Naive thymus-derived CD8-positive, alpha-beta T cell (primary cell): ENCODE measurements around the gene PRAMEF2. TPM values are rescaled to one million over a fixed set of nuclear protein-coding genes. Genes with fewer than 3 reads are reported as not detected.
"Not testable (repeated sequence)": the region's sequence is repeated elsewhere in the genome, so short reads cannot be mapped to it uniquely, and the experiment has no call there.

Experiments used
- ATAC-seq, 2 donors: fragments of 150-1000 bp; cut with Tn5 transposase in 1 of 2; sonication (Bioruptor Pico), chemical (Tn5 transposase) in 1 of 2; 1 replicate in 1 of 2; 2 replicates in 1 of 2; pipeline ENCODE4 v1.10.0; 2021; ENCODE audit warnings: mild to moderate bottlenecking in 2 of 2, moderate library complexity in 2 of 2
- POLR2A ChIA-PET: fragments of 350-600 bp; sonication (Branson Sonifier 250); formaldehyde crosslinking; loops from one replicate; lab custom pipeline; 2021; ENCODE audit warnings: antibody characterized with exemption; lab: Charles Lee
- DNase-seq, 10 donors: peaks; one replicate each; pipeline versions ENCODE4 v3.0.0 to v3.0.0-alpha.2; 2020 to 2022
- H3K27ac Mint-ChIP-seq, 10 donors: one replicate each; pipeline ENCODE4 v1.8.0; 2020 to 2022; ENCODE audit warnings: mild to moderate bottlenecking in 10 of 10, mixed read lengths in 10 of 10, moderate library complexity in 4 of 10, inconsistent platforms in 1 of 10
- H3K27me3 Mint-ChIP-seq, 5 donors: one replicate each; pipeline ENCODE4 v1.8.0; 2021 to 2022; ENCODE audit warnings: mixed read lengths in 5 of 5
- H3K36me3 Mint-ChIP-seq, 3 donors: one replicate each; pipeline ENCODE4 v1.8.0; 2020 to 2022; ENCODE audit warnings: mixed read lengths in 3 of 3, mild to moderate bottlenecking in 2 of 3, inconsistent platforms in 1 of 3
- H3K4me1 Mint-ChIP-seq, 4 donors: one replicate each; pipeline ENCODE4 v1.8.0; 2021 to 2022; ENCODE audit warnings: mixed read lengths in 4 of 4
- H3K4me3 Mint-ChIP-seq, 10 donors: one replicate each; pipeline ENCODE4 v1.8.0; 2020 to 2022; ENCODE audit warnings: mild to moderate bottlenecking in 10 of 10, mixed read lengths in 10 of 10, moderate library complexity in 6 of 10, inconsistent platforms in 1 of 10
- H3K9me3 Mint-ChIP-seq, 9 donors: one replicate each; pipeline ENCODE4 v1.8.0; 2020 to 2022; ENCODE audit warnings: mixed read lengths in 9 of 9, mild to moderate bottlenecking in 3 of 9, inconsistent platforms in 1 of 9, moderate library complexity in 1 of 9
- polyA plus RNA-seq, 3 donors: library from polyadenylated mRNA; unstranded; fragments of 300-500 nt; fragmentation: Illumina TruSeq; gene quantifications; one replicate each; pipeline ENCODE4 v1.2.3, GENCODE V29; 2021
- total RNA-seq, 8 experiments: library from RNA in 2 of 8; stranded (reverse) in 2 of 8; gene quantifications; one replicate each; pipeline ENCODE4 v1.2.3 and lab custom pipeline; 2021 to 2026

PRAMEF2 gene
- total and polyA plus RNA-seq, 5 experiments from 2014 or later, result not detected

GRCh38 chr1:12898170-12898569 lies 41.3 kb downstream of the PRAMEF2 start, which contains the start of gene PRAMEF10:
PRAMEF10 (minus strand) TSS chr1:12898270; CDS start chr1:12895847, 2,423 bp downstream.
- H3K27ac Mint-ChIP-seq, DNase-seq, POLR2A ChIA-PET, ATAC-seq, H3K36me3 Mint-ChIP-seq, H3K4me1 Mint-ChIP-seq, H3K4me3 Mint-ChIP-seq, H3K9me3 Mint-ChIP-seq, H3K27me3 Mint-ChIP-seq: not testable (repeated sequence)

GRCh38 chr1:12899186-12899585 lies 42.3 kb downstream of the PRAMEF2 start:
- DNase-seq, H3K27me3 Mint-ChIP-seq, H3K36me3 Mint-ChIP-seq, H3K9me3 Mint-ChIP-seq, ATAC-seq, H3K4me1 Mint-ChIP-seq, H3K27ac Mint-ChIP-seq, POLR2A ChIA-PET, H3K4me3 Mint-ChIP-seq: not testable (repeated sequence)

GRCh38 chr1:12903793-12904572 lies 47.1 kb downstream of the PRAMEF2 start:
- H3K9me3 Mint-ChIP-seq, ATAC-seq, POLR2A ChIA-PET, H3K27ac Mint-ChIP-seq, H3K4me1 Mint-ChIP-seq, DNase-seq, H3K36me3 Mint-ChIP-seq, H3K4me3 Mint-ChIP-seq, H3K27me3 Mint-ChIP-seq: not testable (repeated sequence)

Other genes with a start within 250 kb of the PRAMEF2 start
- 10 to 100 TPM; 86.4 to 91.0 TPM for gene DHRS3, start 238.9 kb upstream of the PRAMEF2 start, total RNA-seq
- gene DHRS3, start 238.9 kb upstream of the PRAMEF2 start, polyA plus RNA-seq, result 10 to 100 TPM; 17.7 to 31.0 (median 20.4) TPM
- gene AADACL4, start 213.0 kb upstream of the PRAMEF2 start, total RNA-seq, result not detected
- gene AADACL4, start 213.0 kb upstream of the PRAMEF2 start, polyA plus RNA-seq, result not detected
- gene AADACL3, start 141.0 kb upstream of the PRAMEF2 start, total RNA-seq, result not detected
- not detected for gene AADACL3, start 141.0 kb upstream of the PRAMEF2 start, polyA plus RNA-seq
- not detected for gene CFAP107, start 110.9 kb upstream of the PRAMEF2 start, total RNA-seq
- not detected for gene CFAP107, start 110.9 kb upstream of the PRAMEF2 start, polyA plus RNA-seq
- gene PRAMEF12, start 83.3 kb upstream of the PRAMEF2 start, total RNA-seq, result not detected
- not detected for gene PRAMEF12, start 83.3 kb upstream of the PRAMEF2 start, polyA plus RNA-seq
- gene PRAMEF1, start 65.7 kb upstream of the PRAMEF2 start, total RNA-seq, result not detected
- not detected for gene PRAMEF1, start 65.7 kb upstream of the PRAMEF2 start, polyA plus RNA-seq
- gene PRAMEF11, start 25.7 kb upstream of the PRAMEF2 start, total RNA-seq, result not detected
- not detected for gene PRAMEF11, start 25.7 kb upstream of the PRAMEF2 start, polyA plus RNA-seq
- not detected for gene HNRNPCL1, start 8.4 kb upstream of the PRAMEF2 start, total RNA-seq
- not detected for gene HNRNPCL1, start 8.4 kb upstream of the PRAMEF2 start, polyA plus RNA-seq
- gene PRAMEF4, start 29.1 kb downstream of the PRAMEF2 start, total RNA-seq, result not detected
- not detected for gene PRAMEF4, start 29.1 kb downstream of the PRAMEF2 start, polyA plus RNA-seq
- gene PRAMEF10, start 41.2 kb downstream of the PRAMEF2 start, total RNA-seq, result not detected
- not detected for gene PRAMEF10, start 41.2 kb downstream of the PRAMEF2 start, polyA plus RNA-seq
- gene PRAMEF7, start 59.5 kb downstream of the PRAMEF2 start, total RNA-seq, result not detected
- not detected for gene PRAMEF7, start 59.5 kb downstream of the PRAMEF2 start, polyA plus RNA-seq
- not detected for gene PRAMEF6, start 90.5 kb downstream of the PRAMEF2 start, total RNA-seq
- not detected for gene PRAMEF6, start 90.5 kb downstream of the PRAMEF2 start, polyA plus RNA-seq
- not detected for gene PRAMEF27, start 199.5 kb downstream of the PRAMEF2 start, total RNA-seq
- gene PRAMEF27, start 199.5 kb downstream of the PRAMEF2 start, polyA plus RNA-seq, result not detected
- gene HNRNPCL3, start 203.7 kb downstream of the PRAMEF2 start, total RNA-seq, result not detected
- not detected for gene HNRNPCL3, start 203.7 kb downstream of the PRAMEF2 start, polyA plus RNA-seq
- not detected for gene PRAMEF25, start 213.7 kb downstream of the PRAMEF2 start, total RNA-seq
- not detected for gene PRAMEF25, start 213.7 kb downstream of the PRAMEF2 start, polyA plus RNA-seq